GM23248 (cell line): ENCODE data around the gene NFKBIL1. TPM values are rescaled to one million over a fixed set of nuclear protein-coding genes. Genes with fewer than 3 reads are reported as not detected.
A peak's percentile ranks its signal among the peaks of the same experiment; 100 is the strongest.

Experiments used
- DNase-seq: peaks from one replicate; pipeline ENCODE4 v3.0.0-alpha.2; 2015
- H2AFZ ChIP-seq: fragments of 200-600 bp; sonication (generic); 2 replicates; pipeline ENCODE4 v1.6.1; 2016; ENCODE audit warnings: antibody characterized with exemption
- H3F3A ChIP-seq: fragments of 200-600 bp; sonication (generic); 2 replicates; pipeline ENCODE4 v1.6.1; 2016; ENCODE audit warnings: mild to moderate bottlenecking, antibody characterized with exemption, mixed run types; ENCODE audit not compliant: insufficient read depth
- H3K27ac ChIP-seq: fragments of 200-600 bp; sonication (generic); 2 replicates; pipeline ENCODE4 v1.5.1; 2016; ENCODE audit warnings: mild to moderate bottlenecking
- H3K27me3 ChIP-seq: fragments of 200-600 bp; sonication (generic); replicated peaks from 2 replicates; pipeline ENCODE4 v1.6.1; 2016; ENCODE audit warnings: mild to moderate bottlenecking; ENCODE audit not compliant: insufficient read depth
- H3K36me3 ChIP-seq: fragments of 200-600 bp; sonication (generic); 2 replicates; pipeline ENCODE4 v1.6.1; 2016; ENCODE audit warnings: low read depth, mild to moderate bottlenecking
- H3K4me1 ChIP-seq: fragments of 200-600 bp; sonication (generic); 2 replicates; pipeline ENCODE4 v1.6.1; 2016; ENCODE audit warnings: mild to moderate bottlenecking; ENCODE audit not compliant: insufficient read depth
- H3K4me2 ChIP-seq: fragments of 200-600 bp; sonication (generic); one replicate; pipeline ENCODE4 v1.6.1; 2016; ENCODE audit warnings: mild to moderate bottlenecking; ENCODE audit not compliant: unreplicated experiment
- H3K4me3 ChIP-seq: fragments of 200-600 bp; sonication (generic); 2 replicates; pipeline ENCODE4 v1.5.1; 2016; ENCODE audit warnings: mild to moderate bottlenecking
- H3K79me2 ChIP-seq: fragments of 200-600 bp; sonication (generic); 2 replicates; pipeline ENCODE4 v1.6.1; 2016; ENCODE audit warnings: mild to moderate bottlenecking; ENCODE audit not compliant: insufficient read depth
- H3K9ac ChIP-seq: fragments of 200-600 bp; sonication (generic); 2 replicates; pipeline ENCODE4 v1.6.1; 2016; ENCODE audit warnings: mild to moderate bottlenecking
- H3K9me2 ChIP-seq: fragments of 200-600 bp; sonication (generic); 2 replicates; pipeline ENCODE4 v1.6.1; 2016; ENCODE audit warnings: mixed run types, mild to moderate bottlenecking, moderate library complexity; ENCODE audit not compliant: insufficient read depth
- H3K9me3 ChIP-seq: fragments of 200-600 bp; sonication (generic); one replicate; pipeline ENCODE4 v1.6.1; 2017; ENCODE audit warnings: low read depth
- H4K20me1 ChIP-seq: fragments of 200-600 bp; sonication (generic); 2 replicates; pipeline ENCODE4 v1.6.0; 2016; ENCODE audit not compliant: insufficient read depth
- EZH2 ChIP-seq: fragments of 200-600 bp; sonication (generic); IDR thresholded peaks from 2 replicates; pipeline ENCODE4 v1.6.1; 2018; ENCODE audit warnings: antibody characterized with exemption, mild to moderate bottlenecking; ENCODE audit not compliant: insufficient read depth, poor library complexity, severe bottlenecking
- EZH2phosphoT487 ChIP-seq: fragments of 200-600 bp; sonication (generic); IDR thresholded peaks from 2 replicates; pipeline ENCODE4 v1.6.1; 2018; ENCODE audit warnings: antibody characterized with exemption, moderate library complexity, mild to moderate bottlenecking, low read depth; ENCODE audit not compliant: insufficient read depth
- WGBS, 2 experiments: methylation state at CpG; one replicate each; pipeline ENCODE4 v1.1.6; 2015 to 2017; ENCODE audit warnings: low lambda C conversion rate in 2 of 2, low coverage in 1 of 2; ENCODE audit errors: missing lambda C conversion rate in 2 of 2; 5-methylcytosine and 5-hydroxymethylcytosine counted together
- in situ Hi-C: fragments of 300-500 bp; cut with MboI; formaldehyde crosslinking; loops from 2 replicates; pipeline ENCODE4 v1.15.0; 2020
- polyA plus RNA-seq: library from polyadenylated mRNA; unstranded; fragments of >200 nt; fragmentation: Nextera tagmentation; extraction: Ambion mirVana; gene quantifications from 2 replicates; pipeline ENCODE4 v1.2.1, GENCODE V29; 2016
- total RNA-seq: library from RNA; depleted of rRNA; stranded (reverse); fragments of >200 nt; shearing (Covaris generic); gene quantifications from 2 replicates; pipeline ENCODE4 v1.2.3, GENCODE V29; 2014

The NFKBIL1 gene
- total and polyA plus RNA-seq, 2 experiments from 2014 or later = 12.3 to 20.4 TPM

GRCh38 chr6:31533455-31533841, 14.0 kb upstream of the NFKBIL1 start:
- Histone ChIP-seq H3K9me3 (no peaks in the 10 kb centered on the region), H3K79me2 (peaks cover 61% of the 10 kb centered on the region), H3K4me1 (peaks cover 2% of the 10 kb centered on the region; the same call in 1 of the 2 replicates), H3K9ac (no peak overlapping the region), H3K4me3 (no peak overlapping the region), H2AFZ (no peak overlapping the region), H3K4me2 (no peak overlapping the region), H3K27me3 (no peaks in the 10 kb centered on the region), H3K27ac (peak overlapping the region; percentile 20; the same call in 1 of the 2 replicates), H3K9me2 (no peaks in the 10 kb centered on the region), H3F3A (peaks cover 68% of the 10 kb centered on the region), H3K36me3 (peaks cover 82% of the 10 kb centered on the region), H4K20me1 (peaks cover 9% of the 10 kb centered on the region; the same call in 1 of the 2 replicates)
- in situ Hi-C loops = no loop called here
- TF ChIP-seq EZH2 = no peak
- TF ChIP-seq EZH2phosphoT487 = no peak
- 50 to 79% methylated on average over 1 of the region's 1 CpG for WGBS, 2 experiments
- no peak for DNase-seq

GRCh38 chr6:31534011-31534410, 13.4 kb upstream of the NFKBIL1 start:
- no peaks in the 10 kb centered on the region for H3K9me3 ChIP-seq
- 83 to 85% methylated on average over 6 of the region's 6 CpGs for WGBS, 2 experiments
- H4K20me1 ChIP-seq = peaks cover 15% of the 10 kb centered on the region; the same call in 1 of the 2 replicates
- no peak overlapping the region for H3K4me3 ChIP-seq
- H3K4me2 ChIP-seq = no peak overlapping the region
- H3K4me1 ChIP-seq = peaks cover 7% of the 10 kb centered on the region
- no peaks in the 10 kb centered on the region for H3K9me2 ChIP-seq
- TF ChIP-seq EZH2phosphoT487 (no peak), EZH2 (no peak)
- no peak for DNase-seq
- peaks cover 71% of the 10 kb centered on the region for H3F3A ChIP-seq
- peaks cover 66% of the 10 kb centered on the region for H3K79me2 ChIP-seq
- no peak overlapping the region for H3K9ac ChIP-seq
- peaks cover 88% of the 10 kb centered on the region for H3K36me3 ChIP-seq
- H3K27ac ChIP-seq = peak overlapping the region; percentile 20; the same call in 1 of the 2 replicates
- no peak overlapping the region for H2AFZ ChIP-seq
- no peaks in the 10 kb centered on the region for H3K27me3 ChIP-seq
- in situ Hi-C loops = no loop called here

- WGBS, 2 experiments = 87 to 88% methylated on average over 21 to 24 of the region's 24 CpGs
- Histone ChIP-seq H3K9me2 (no peaks in the 10 kb centered on the region), H3K79me2 (peaks cover 72% of the 10 kb centered on the region), H3K4me2 (no peak overlapping the region), H3K27me3 (no peaks in the 10 kb centered on the region), H3F3A (peaks cover 74% of the 10 kb centered on the region), H4K20me1 (peaks cover 19% of the 10 kb centered on the region), H3K36me3 (peaks cover 93% of the 10 kb centered on the region), H2AFZ (no peak overlapping the region), H3K4me1 (peaks cover 12% of the 10 kb centered on the region), H3K9me3 (no peaks in the 10 kb centered on the region), H3K4me3 (no peak overlapping the region), H3K9ac (no peak overlapping the region), H3K27ac (no peak overlapping the region)
- in situ Hi-C loops = no loop called here
- TF ChIP-seq EZH2 = no peak
- no peak for TF ChIP-seq EZH2phosphoT487
- DNase-seq = no peak
Measured at GRCh38 chr6:31534521-31535040, 12.8 kb upstream of the NFKBIL1 start.

- peaks cover 68% of the 10 kb centered on the region for H3F3A ChIP-seq
- H3K4me1 ChIP-seq = peaks cover 19% of the 10 kb centered on the region
- peaks cover 30% of the 10 kb centered on the region for H4K20me1 ChIP-seq
- no peak overlapping the region for H3K27ac ChIP-seq
- no peak overlapping the region for H2AFZ ChIP-seq
- H3K9ac ChIP-seq = peak overlapping the region; percentile 12; the same call in 1 of the 2 replicates
- H3K27me3 ChIP-seq = no peaks in the 10 kb centered on the region
- peaks cover 84% of the 10 kb centered on the region for H3K79me2 ChIP-seq
- in situ Hi-C loops = no loop called here
- H3K9me3 ChIP-seq = no peaks in the 10 kb centered on the region
- DNase-seq = no peak
- H3K36me3 ChIP-seq = peaks cover 91% of the 10 kb centered on the region
- H3K4me3 ChIP-seq = no peak overlapping the region
- H3K4me2 ChIP-seq = no peak overlapping the region
- TF ChIP-seq EZH2 (no peak), EZH2phosphoT487 (no peak)
- H3K9me2 ChIP-seq = no peaks in the 10 kb centered on the region
- WGBS, 2 experiments = 62% methylated on average over 2 of the region's 2 CpGs
Measured at GRCh38 chr6:31535538-31536324, 11.7 kb upstream of the NFKBIL1 start.
